ENCODE results near the gene HOXB9. TPM values are rescaled to one million over a fixed set of nuclear protein-coding genes. Genes with fewer than 3 reads are reported as not detected.
A peak's percentile ranks its signal among the peaks of the same experiment; 100 is the strongest.

Gene HOXB9
- total RNA-seq, 1 donor from 2014 or later: 33.2 TPM

DNA sequence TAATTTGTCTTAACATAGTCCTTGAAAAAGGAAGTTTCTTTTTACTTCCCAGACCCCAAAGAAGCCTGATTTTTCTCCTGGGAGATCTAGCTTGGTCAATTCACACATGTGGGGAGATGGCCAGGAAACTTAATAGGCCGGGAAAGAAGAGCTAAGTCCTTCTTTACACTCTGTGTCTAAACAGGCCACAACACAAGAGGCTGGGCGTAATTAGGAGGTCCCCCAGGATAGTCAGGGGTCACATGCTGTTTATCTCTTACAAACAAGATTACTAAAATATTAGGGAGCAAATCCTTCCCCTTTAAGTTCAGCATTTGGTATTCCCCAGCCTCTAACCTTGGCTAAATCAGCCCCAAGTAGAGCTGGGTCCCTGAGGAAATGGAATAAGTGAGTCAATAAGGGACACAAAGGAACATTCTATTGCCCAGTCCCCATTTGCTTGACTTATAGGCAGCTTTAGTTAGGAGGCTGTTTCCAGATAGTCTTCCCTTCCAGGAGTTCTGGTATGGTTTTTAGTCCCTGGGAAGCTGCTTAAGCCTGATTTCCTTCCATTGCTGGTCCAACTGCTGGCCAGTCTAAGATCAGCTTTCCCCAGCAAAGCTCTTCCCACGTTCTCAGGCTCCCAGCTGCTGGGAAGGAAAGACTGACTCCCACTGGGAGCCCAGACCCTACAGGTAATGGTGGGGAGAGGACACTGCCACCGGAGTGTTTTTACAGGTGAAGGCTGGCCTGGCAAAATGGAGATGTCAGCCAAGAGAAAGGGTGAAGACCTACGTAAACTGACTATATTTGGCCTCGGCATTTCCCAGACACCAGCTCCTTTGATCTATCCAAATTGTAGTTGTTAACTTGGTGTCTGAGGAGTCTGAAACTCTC lies 14.1 kb upstream of the HOXB9 start:
- DNase-seq (ENCODE audit: low spot score): no peak

GRCh38 chr17:48639136-48639535 lies 13.0 kb upstream of the HOXB9 start:
- no peak for DNase-seq (ENCODE audit: low spot score)

DNA sequence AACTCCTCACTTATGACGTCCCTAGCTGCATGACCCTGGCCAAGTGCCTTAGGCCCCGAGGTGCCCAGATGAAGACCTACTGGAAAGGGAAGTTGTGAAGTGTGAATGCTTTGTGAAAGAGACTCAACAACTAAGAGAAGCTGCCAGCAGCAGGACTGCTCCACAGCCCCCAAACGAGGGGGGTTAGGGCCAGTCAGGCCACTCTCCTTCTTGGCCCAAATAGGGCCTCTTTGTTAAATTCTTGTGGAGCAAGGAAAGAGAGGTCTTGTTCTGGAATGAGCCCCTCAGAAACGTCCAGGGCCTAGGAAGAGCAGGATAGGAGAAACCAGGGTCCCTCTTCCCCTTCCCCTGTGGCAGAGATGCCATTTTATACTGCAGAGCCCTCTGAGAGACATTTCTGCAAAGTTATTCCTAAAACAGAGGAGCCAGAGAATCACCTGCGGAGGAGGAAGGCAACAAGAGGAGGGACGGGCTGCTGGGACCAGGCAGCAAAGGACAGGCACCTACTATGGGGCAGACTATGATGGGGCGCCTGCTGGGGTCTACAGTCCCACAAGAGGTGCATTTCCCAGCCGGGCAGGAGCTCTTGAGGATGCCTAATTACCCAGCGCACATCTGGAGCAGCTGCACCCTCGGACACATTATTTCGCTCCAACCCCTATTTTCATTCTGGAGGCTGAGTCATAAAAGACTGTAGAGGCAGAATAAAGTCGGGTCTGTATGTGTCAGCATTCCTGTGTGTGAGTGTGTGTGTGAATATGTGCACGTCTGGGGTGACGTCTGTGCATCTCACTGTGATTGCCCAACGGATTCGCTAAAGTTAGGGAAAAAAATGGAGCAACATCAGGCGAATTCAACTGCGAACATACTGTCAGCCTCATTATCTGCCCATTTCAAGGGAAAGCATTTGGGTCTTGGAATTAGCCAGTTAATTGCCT lies 11.4 kb upstream of the HOXB9 start:
- DNase-seq (ENCODE audit: low spot score): no peak

GRCh38 chr17:48636177-48637018 lies 10.2 kb upstream of the HOXB9 start:
- peak; percentile 79 for DNase-seq (ENCODE audit: low spot score)

DNA sequence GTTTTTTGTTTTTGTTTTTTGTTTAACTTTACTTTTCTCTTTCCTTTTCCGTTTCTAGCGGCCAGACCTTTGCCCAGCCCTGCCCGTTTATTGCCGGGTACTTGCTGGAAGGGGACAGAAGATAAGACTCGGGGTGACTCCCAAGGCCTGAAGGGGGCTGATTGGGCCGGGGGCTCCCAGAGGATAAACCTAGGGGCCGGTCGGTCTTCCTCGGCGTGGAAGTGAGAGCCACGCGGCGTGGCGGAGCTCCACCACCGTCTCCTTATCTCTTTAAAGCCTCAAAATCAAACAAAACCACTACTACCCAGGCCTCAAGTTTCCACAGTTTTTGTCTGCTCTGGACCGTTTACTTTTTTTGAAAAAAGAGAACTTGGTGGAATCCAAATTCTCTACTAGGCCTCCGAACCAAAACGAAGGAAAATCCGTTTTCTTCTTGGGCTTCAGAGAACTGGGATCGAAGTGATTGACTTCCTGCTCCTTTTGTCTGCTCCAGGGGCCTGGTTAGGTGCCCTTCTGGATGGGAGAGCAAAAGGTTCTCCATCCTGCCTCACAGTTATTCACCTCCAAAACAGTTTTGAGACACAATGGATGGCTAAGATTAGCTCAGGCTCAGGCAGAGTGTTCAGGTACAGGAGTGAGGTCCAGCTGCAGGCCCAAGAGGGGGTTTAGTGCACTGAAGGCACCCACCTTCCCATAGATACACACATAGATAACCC lies 8.5 kb upstream of the HOXB9 start:
- DNase-seq (ENCODE audit: low spot score): peak; percentile 19

- DNase-seq (ENCODE audit: low spot score): no peak
These were observed 7.1 kb upstream of the HOXB9 start for GRCh38 chr17:48633266-48633677.

DNA sequence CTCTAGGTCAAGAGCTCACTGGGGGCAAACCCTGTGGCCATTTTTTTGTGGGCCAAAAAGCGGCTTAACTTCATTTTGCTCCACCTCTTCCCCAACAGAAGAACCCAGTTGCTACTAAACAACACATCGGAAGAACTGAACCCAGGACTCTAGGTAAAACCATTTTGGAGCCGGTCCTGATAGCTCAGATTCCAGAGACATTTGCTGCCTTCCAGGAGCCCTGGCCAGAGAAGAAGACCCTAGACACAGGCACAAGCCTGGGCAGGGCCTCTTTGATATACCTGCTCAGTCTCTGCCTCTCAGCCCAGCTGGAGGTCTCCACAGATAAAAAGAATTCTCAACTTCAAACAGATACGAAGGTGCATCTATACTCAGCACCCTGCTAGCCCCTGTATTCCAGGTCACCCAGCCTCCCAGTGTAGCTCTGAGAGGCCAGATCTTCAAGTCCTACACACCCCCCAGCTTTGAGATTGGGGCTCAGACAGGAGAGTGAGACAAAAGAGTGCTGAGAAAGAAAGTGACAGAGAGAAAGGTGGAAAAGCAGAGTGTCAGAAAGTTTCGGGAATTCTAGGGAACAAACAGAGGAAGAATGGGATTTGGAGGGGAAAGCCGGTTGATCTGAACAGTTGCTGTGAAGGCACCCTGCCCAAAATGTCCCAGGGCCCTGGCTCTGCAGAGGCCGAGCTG lies 6.6 kb upstream of the HOXB9 start:
- DNase-seq (ENCODE audit: low spot score): no peak

- DNase-seq (ENCODE audit: low spot score): no peak
These were observed 5.8 kb upstream of the HOXB9 start for GRCh38 chr17:48631693-48632578.

- no peak for DNase-seq (ENCODE audit: low spot score)
These were observed 5.0 kb upstream of the HOXB9 start for GRCh38 chr17:48630925-48631692.

- DNase-seq (ENCODE audit: low spot score): no peak
These were observed 4.1 kb upstream of the HOXB9 start for GRCh38 chr17:48630009-48630924.

DNA sequence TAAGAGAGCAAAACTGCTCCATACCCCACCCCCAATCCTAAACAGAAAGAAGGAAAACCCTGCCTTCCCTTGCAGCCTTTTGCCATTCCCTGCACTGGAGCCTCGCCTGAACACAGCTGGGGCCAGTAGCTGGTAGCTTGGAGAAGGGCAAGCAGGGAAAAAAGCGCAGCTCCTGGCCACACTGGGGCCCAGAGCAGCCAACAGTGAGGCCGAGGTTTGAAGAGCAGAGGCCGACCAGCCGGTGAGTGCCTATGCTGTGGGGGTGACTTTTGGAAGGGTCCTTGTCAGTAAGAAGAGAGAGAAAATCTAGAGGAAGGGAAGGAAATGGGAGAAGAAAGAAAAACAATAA lies 3.2 kb upstream of the HOXB9 start:
- no peak for DNase-seq (ENCODE audit: low spot score)

- DNase-seq (ENCODE audit: low spot score): no peak
These were observed 2.7 kb upstream of the HOXB9 start for GRCh38 chr17:48628649-48629410.

- DNase-seq (ENCODE audit: low spot score): no peak
These were observed 1.7 kb upstream of the HOXB9 start for GRCh38 chr17:48627623-48628521.

- no peak for DNase-seq (ENCODE audit: low spot score)
These were observed 1.0 kb upstream of the HOXB9 start for GRCh38 chr17:48627118-48627597.

- no peak for DNase-seq (ENCODE audit: low spot score)
These were observed 488 bp downstream of the HOXB9 start for GRCh38 chr17:48625495-48626244.
